ENCODE results near the gene CIB1. TPM values are rescaled to one million over a fixed set of nuclear protein-coding genes. Genes with fewer than 3 reads are reported as not detected.
A peak's percentile ranks its signal among the peaks of the same experiment; 100 is the strongest.

The CIB1 gene
- total RNA-seq, 2 experiments from 2014 or later = 279 to 295 TPM

- DNase-seq (no peak), ATAC-seq (ENCODE audit: poor library complexity) (no peak)
- Histone ChIP-seq H3K9me3 (ENCODE audit: control insufficient read depth in 1 of 2, insufficient read depth in 1 of 2, low read length in 2 of 2) (no peaks in the 10 kb centered on the region), H3K4me1 (ENCODE audit: insufficient read depth, low read length) (peaks cover 5% of the 10 kb centered on the region), H3K36me3 (ENCODE audit: insufficient read depth, low read length) (no peaks in the 10 kb centered on the region), H3K4me3 (ENCODE audit: low read length) (no peak overlapping the region), H3K27me3 (ENCODE audit: control insufficient read depth in 1 of 2, insufficient read depth in 2 of 2, low read length in 2 of 2) (no peaks in the 10 kb centered on the region), H3K27ac (ENCODE audit: low read depth in 1 of 2, low read length in 2 of 2) (no peak overlapping the region)
- no peaks in the 10 kb centered on the region for H3K27me3 Mint-ChIP-seq
- no peak overlapping the region for H3K27ac Mint-ChIP-seq
- H3K36me3 Mint-ChIP-seq (ENCODE audit: low read depth) = no peaks in the 10 kb centered on the region
- peaks cover 4% of the 10 kb centered on the region for H3K4me1 Mint-ChIP-seq (ENCODE audit: low read depth)
- ChIA-PET POLR2A (no interaction called here), CTCF (no interaction called here)
- TF ChIP-seq CTCF (IDR thresholded peaks at IDR 0.05) = no peak
- H3K4me3 Mint-ChIP-seq = no peak overlapping the region
- H3K9me3 Mint-ChIP-seq = no peaks in the 10 kb centered on the region
- intact Hi-C loops (cut with DNase I, micrococcal nuclease) = no loop called here
Measured at GRCh38 chr15:90259524-90259923, 25.8 kb upstream of the CIB1 start.

GRCh38 chr15:90257776-90258175, 24.0 kb upstream of the CIB1 start:
- Mint-ChIP-seq H3K27ac (no peak overlapping the region), H3K9me3 (no peaks in the 10 kb centered on the region), H3K36me3 (ENCODE audit: low read depth) (no peaks in the 10 kb centered on the region), H3K4me3 (no peak overlapping the region), H3K4me1 (ENCODE audit: low read depth) (no peaks in the 10 kb centered on the region), H3K27me3 (no peaks in the 10 kb centered on the region)
- no peak for TF ChIP-seq CTCF (IDR thresholded peaks at IDR 0.05)
- no peaks in the 10 kb centered on the region for H3K9me3 ChIP-seq (ENCODE audit: control insufficient read depth in 1 of 2, insufficient read depth in 1 of 2, low read length in 2 of 2)
- DNase-seq = no peak
- intact Hi-C loops (cut with DNase I, micrococcal nuclease) = no loop called here
- H3K27me3 ChIP-seq (ENCODE audit: control insufficient read depth in 1 of 2, insufficient read depth in 2 of 2, low read length in 2 of 2) = no peaks in the 10 kb centered on the region
- H3K36me3 ChIP-seq (ENCODE audit: insufficient read depth, low read length) = no peaks in the 10 kb centered on the region
- ATAC-seq (ENCODE audit: poor library complexity) = no peak
- no peak overlapping the region for H3K27ac ChIP-seq (ENCODE audit: low read depth in 1 of 2, low read length in 2 of 2)
- POLR2A ChIA-PET = interaction anchor here (0.8 kb wide), 1 partner anchor 9 kb away, joined by 3 read pairs; no protein-coding TSS in a partner anchor
- CTCF ChIA-PET = no interaction called here
- H3K4me1 ChIP-seq (ENCODE audit: insufficient read depth, low read length) = no peaks in the 10 kb centered on the region
- no peak overlapping the region for H3K4me3 ChIP-seq (ENCODE audit: low read length)

- Mint-ChIP-seq H3K36me3 (ENCODE audit: low read depth) (no peaks in the 10 kb centered on the region), H3K27me3 (no peaks in the 10 kb centered on the region), H3K27ac (peak within 1 kb of the TSS; percentile 63), H3K4me3 (peak within 1 kb of the TSS; percentile 76), H3K9me3 (no peaks in the 10 kb centered on the region), H3K4me1 (ENCODE audit: low read depth) (peaks cover 17% of the 10 kb centered on the region)
- intact Hi-C loops (cut with DNase I, micrococcal nuclease) = no loop called here
- H3K4me3 ChIP-seq (ENCODE audit: low read length) = peak within 1 kb of the TSS; percentile 61
- ATAC-seq (ENCODE audit: poor library complexity) (peak; percentile 70), DNase-seq (peak; percentile 33 to 87 (median 60))
- TF ChIP-seq CTCF (IDR thresholded peaks at IDR 0.05) = no peak
- H3K9me3 ChIP-seq (ENCODE audit: control insufficient read depth in 1 of 2, insufficient read depth in 1 of 2, low read length in 2 of 2) = no peaks in the 10 kb centered on the region
- H3K36me3 ChIP-seq (ENCODE audit: insufficient read depth, low read length) = no peaks in the 10 kb centered on the region
- peaks cover 19% of the 10 kb centered on the region for H3K4me1 ChIP-seq (ENCODE audit: insufficient read depth, low read length)
- POLR2A ChIA-PET = interaction anchor here (0.7 to 3.0 kb wide), 7 partner anchors 9 to 48 kb away, joined by 3 to 20 read pairs (median 5); partner anchors contain the start of genes CIB1, GDPGP1, NGRN and SEMA4B
- H3K27me3 ChIP-seq (ENCODE audit: control insufficient read depth in 1 of 2, insufficient read depth in 2 of 2, low read length in 2 of 2) = no peaks in the 10 kb centered on the region
- no peak within 1 kb of the TSS for H3K27ac ChIP-seq (ENCODE audit: low read depth in 1 of 2, low read length in 2 of 2)
- CTCF ChIA-PET = interaction anchor here (0.5 to 1.4 kb wide), 5 partner anchors 8 to 106 kb away, joined by 3 to 4 read pairs (median 4); no protein-coding TSS in a partner anchor
Measured at GRCh38 chr15:90249203-90249863, 15.6 kb upstream of the CIB1 start, which contains the start of gene TTLL13. TSS of gene TTLL13 (plus strand) at chr15:90249556. CDS start at chr15:90250631, 1,075 bp downstream.

All from CD4-positive, alpha-beta T cell (primary cell).